GM12878 (cell line): Measurements from ENCODE around the gene PCBP4. TPM values are rescaled to one million over a fixed set of nuclear protein-coding genes. Genes with fewer than 3 reads are reported as not detected.

ENCODE experiments used
- BCL3 ChIP-seq: IDR thresholded peaks from 2 replicates; pipeline ENCODE4 v1.6.1; 2011; ENCODE audit warnings: borderline replicate concordance, low read depth, mild to moderate bottlenecking, moderate library complexity, low read length; ENCODE audit not compliant: insufficient read depth, poor library complexity, severe bottlenecking
- BMI1 ChIP-seq: fragments of 450-650 bp; IDR thresholded peaks from 2 replicates; pipeline ENCODE4 v1.6.1; 2016; ENCODE audit warnings: mild to moderate bottlenecking, moderate library complexity, borderline replicate concordance
- DPF2 ChIP-seq: fragments of 450-650 bp; IDR thresholded peaks from 2 replicates; pipeline ENCODE4 v1.6.1; 2017; ENCODE audit warnings: mild to moderate bottlenecking
- E2F4 ChIP-seq: IDR thresholded peaks from 2 replicates; pipeline ENCODE4 v1.6.1; 2012; ENCODE audit warnings: low read depth, low read length, improper control_type of control experiment
- FOS ChIP-seq: IDR thresholded peaks from 3 replicates; pipeline ENCODE4 v1.6.1; 2011; ENCODE audit warnings: borderline replicate concordance; ENCODE audit not compliant: insufficient read length; ENCODE audit errors: extremely low read depth
- HCFC1 ChIP-seq: fragments of 150-350 bp; IDR thresholded peaks from 2 replicates; pipeline ENCODE4 v1.6.1; 2014; ENCODE audit warnings: low read length
- HDGF ChIP-seq: fragments of 450-650 bp; IDR thresholded peaks from 2 replicates; pipeline ENCODE4 v1.6.1; 2016; ENCODE audit warnings: antibody characterized with exemption
- HSF1 ChIP-seq: fragments of 150-350 bp; IDR thresholded peaks from 2 replicates; pipeline ENCODE4 v1.6.1; 2014; ENCODE audit warnings: mild to moderate bottlenecking, low read depth, low read length
- IKZF1 ChIP-seq: fragments of 450-650 bp; conservative IDR thresholded peaks from 2 replicates; pipeline ENCODE4 v1.6.1; 2017; ENCODE audit warnings: antibody characterized with exemption, mild to moderate bottlenecking
- IKZF2 ChIP-seq, 2 experiments: fragments of 450-650 bp; IDR thresholded peaks; 2 replicates each; pipeline ENCODE4 v1.6.1; 2017; ENCODE audit warnings: mild to moderate bottlenecking in 2 of 2, moderate library complexity in 2 of 2
- KLF5 ChIP-seq: fragments of 450-650 bp; IDR thresholded peaks from 2 replicates; pipeline ENCODE4 v1.6.1; 2014; ENCODE audit warnings: mild to moderate bottlenecking; ENCODE audit not compliant: partially characterized antibody
- MXI1 ChIP-seq: fragments of 150-350 bp; IDR thresholded peaks from 2 replicates; pipeline ENCODE4 v1.6.1; 2011; ENCODE audit warnings: low read depth, mild to moderate bottlenecking, inconsistent platforms, low read length, improper control_type of control experiment
- MYC ChIP-seq: IDR thresholded peaks from 2 replicates; pipeline ENCODE4 v1.6.1; 2011; ENCODE audit warnings: mild to moderate bottlenecking, low read length, moderate library complexity, inconsistent platforms; ENCODE audit not compliant: insufficient read depth, insufficient replicate concordance, insufficient read length, severe bottlenecking
- NR2C1 ChIP-seq: fragments of 450-650 bp; IDR thresholded peaks from 2 replicates; pipeline ENCODE4 v1.6.1; 2017; ENCODE audit warnings: antibody characterized with exemption, mild to moderate bottlenecking, moderate library complexity
- SKIL ChIP-seq: fragments of 450-650 bp; IDR thresholded peaks from 2 replicates; pipeline ENCODE4 v1.6.1; 2017; ENCODE audit warnings: mild to moderate bottlenecking, low read depth, inconsistent platforms; ENCODE audit not compliant: poor library complexity, severe bottlenecking
- SMC3 ChIP-seq: IDR thresholded peaks from 2 replicates; pipeline ENCODE4 v1.6.1; 2011; ENCODE audit warnings: low read length, improper control_type of control experiment, borderline replicate concordance
- TBL1XR1 ChIP-seq: IDR thresholded peaks from 2 replicates; pipeline ENCODE4 v1.6.1; 2012; ENCODE audit warnings: low read depth, low read length, improper control_type of control experiment
- TCF7 ChIP-seq: IDR thresholded peaks from 2 replicates; pipeline ENCODE4 v1.6.1; 2014; ENCODE audit warnings: antibody characterized with exemption, borderline replicate concordance
- ZBTB4 ChIP-seq: fragments of 450-650 bp; formaldehyde crosslinking; IDR thresholded peaks from 2 replicates; pipeline ENCODE4 v1.4.0; 2022; ENCODE audit warnings: mild to moderate bottlenecking, moderate library complexity
- ZNF207 ChIP-seq: fragments of 450-650 bp; IDR thresholded peaks from 2 replicates; pipeline ENCODE4 v1.6.1; 2014; ENCODE audit warnings: antibody characterized with exemption, mild to moderate bottlenecking, borderline replicate concordance
- ZSCAN29 ChIP-seq: fragments of 450-650 bp; IDR thresholded peaks from 2 replicates; pipeline ENCODE4 v1.6.1; 2017; ENCODE audit warnings: mild to moderate bottlenecking, moderate library complexity
- polyA plus RNA-seq, 11 experiments: library from polyadenylated mRNA; depleted of rRNA in 4 of 11; unstranded in 6 of 11; stranded (reverse) in 5 of 11; fragments of >200 nt; fragmentation: Nextera tagmentation in 4 of 11; fragmentation: Illumina TruSeq in 1 of 11; extraction: Ambion mirVana in 4 of 11; extraction: Trizol in 1 of 11; gene quantifications; 1 replicate in 1 of 11; 2 replicates in 10 of 11; pipeline versions ENCODE4 v1.2.1 to v1.2.3, GENCODE V29; 2011 to 2016; ENCODE audit warnings: inconsistent platforms in 2 of 11, missing spikeins in 2 of 11, low read depth in 1 of 11
- total RNA-seq, 4 experiments: library from RNA; depleted of rRNA in 3 of 4; stranded (reverse); fragments of >200 nt in 3 of 4; fragmentation: Illumina TruSeq in 1 of 4; extraction: Trizol in 1 of 4; gene quantifications; 2 replicates each; pipeline versions ENCODE4 v1.2.1 to v1.2.3, GENCODE V29; 2013 to 2021

Gene PCBP4
- total and polyA plus RNA-seq, 10 of the 15 experiments (the other 5 are each of a cell fraction or from before 2014, with no cell fraction given), result 0.05 to 14.5 (median 4.2) TPM

- no peak for TF ChIP-seq HSF1
- TF ChIP-seq ZBTB4 (CRISPR knock-in tag), result no peak
- TF ChIP-seq IKZF1, result peak; percentile 65
- TF ChIP-seq TCF7, result no peak
- peak; percentile 51; the same call in 1 of the 2 replicates for TF ChIP-seq TBL1XR1
- no peak for TF ChIP-seq SMC3
- TF ChIP-seq IKZF2 (IDR thresholded peaks at IDR 0.05), result no peak
- no peak for TF ChIP-seq E2F4
- TF ChIP-seq KLF5, result no peak
- no peak for TF ChIP-seq HDGF
- no peak for TF ChIP-seq SKIL
- TF ChIP-seq BCL3, result no peak
- TF ChIP-seq BMI1, result no peak
- no peak for TF ChIP-seq NR2C1
- TF ChIP-seq ZNF207, result 0 out of 2 replicates have a peak, but pooled peaks have one; percentile 33
- no peak for TF ChIP-seq FOS
- no peak for TF ChIP-seq ZSCAN29
- peak; percentile 84 for TF ChIP-seq DPF2
- TF ChIP-seq MXI1, result peak; percentile 79; the same call in 1 of the 2 replicates
- peak; percentile 82 for TF ChIP-seq MYC
- no peak; the same call in 1 of the 2 replicates for TF ChIP-seq HCFC1
Observed at GRCh38 chr3:51982838-51983577, 15.8 kb upstream of the PCBP4 start, which contains the start of gene ACY1 (continued).
